ENCODE data around the gene SPACA5B.
"Not testable (repeated sequence)": the region's sequence is repeated elsewhere in the genome, so short reads cannot be mapped to it uniquely, and the experiment has no call there.

- not testable (repeated sequence) for TF ChIP-seq CTCF (IDR thresholded peaks at IDR 0.05; ENCODE audit: low read depth, low read length, poor library complexity, severe bottlenecking); EZH2phosphoT487 (IDR thresholded peaks at IDR 0.05; ENCODE audit: borderline replicate concordance, low read length)
These were observed 12.3 kb downstream of the SPACA5B start for GRCh38 chrX:48142697-48143096.

All from DOHH2 (cell line).